Thoracic aorta (tissue), 2 donors: ENCODE data around the gene DYNC2LI1. TPM values are rescaled to one million over a fixed set of nuclear protein-coding genes. Genes with fewer than 3 reads are reported as not detected.

Source experiments
- ATAC-seq: fragments of 150-250 bp; one replicate; pipeline ENCODE4 v1.8.0; 2017; ENCODE audit warnings: low read depth; ENCODE audit not compliant: insufficient number of reproducible peaks, low FRiP score
- DNase-seq: peaks from one replicate; pipeline ENCODE4 v3.0.0-alpha.2; 2020; ENCODE audit warnings: low spot score
- H3K27ac ChIP-seq, 2 donors: fragments of 200-600 bp; sonication (generic); 1 replicate in 1 of 2; 2 replicates in 1 of 2; pipeline ENCODE4 v1.5.1; 2016; ENCODE audit warnings: mild to moderate bottlenecking in 2 of 2, moderate library complexity in 2 of 2
- H3K27me3 ChIP-seq: fragments of 200-600 bp; sonication (generic); replicated peaks from 2 replicates; pipeline ENCODE4 v1.6.0; 2016; ENCODE audit warnings: mild to moderate bottlenecking; ENCODE audit not compliant: insufficient read depth
- H3K36me3 ChIP-seq: fragments of 200-600 bp; sonication (generic); one replicate; pipeline ENCODE4 v1.5.1; 2016
- H3K4me1 ChIP-seq, 2 donors: fragments of 200-600 bp; sonication (generic); 1 replicate in 1 of 2; 2 replicates in 1 of 2; pipeline versions ENCODE4 v1.5.1 to v1.6.0; 2016; ENCODE audit warnings: low read depth in 2 of 2, mild to moderate bottlenecking in 1 of 2; ENCODE audit not compliant: control insufficient read depth in 1 of 2
- H3K4me3 ChIP-seq: fragments of 200-600 bp; sonication (generic); 2 replicates; pipeline ENCODE4 v1.5.1; 2016; ENCODE audit warnings: mild to moderate bottlenecking
- H3K9me3 ChIP-seq: fragments of 200-600 bp; sonication (generic); 2 replicates; pipeline ENCODE4 v1.5.1; 2016
- total RNA-seq, 2 donors: library from RNA; depleted of rRNA; stranded (reverse); fragments of >200 nt; gene quantifications; one replicate each; pipeline versions ENCODE4 v1.1.0 to v1.2.3, GENCODE V29; 2016
- TF ChIP-seq, protein P1 (sequence below): fragments of 200-600 bp; sonication (generic); IDR thresholded peaks from one replicate; pipeline ENCODE4 v1.5.1; 2019; ENCODE audit warnings: antibody characterized with exemption

The DYNC2LI1 gene
- total RNA-seq, 2 donors from 2014 or later, result 32.9 to 41.6 TPM

DNA sequence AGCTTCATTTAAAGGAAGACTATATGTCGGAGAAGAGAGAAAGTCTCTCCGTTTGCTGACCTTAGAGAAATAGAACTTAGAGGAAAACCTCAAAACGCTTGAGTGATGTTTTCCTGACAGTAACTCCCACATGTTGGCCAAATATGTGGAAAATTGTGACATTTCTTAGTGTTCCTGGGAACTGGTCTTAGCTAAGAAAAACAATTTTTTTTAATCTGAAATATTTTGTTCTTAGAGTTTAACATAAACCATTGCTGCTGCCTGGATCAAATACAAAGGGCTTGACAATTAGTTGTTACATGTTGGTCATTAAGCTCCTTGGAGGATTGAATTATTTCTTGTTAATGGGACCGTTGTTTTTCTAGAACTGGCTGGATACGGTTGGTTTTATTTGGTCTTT is 16.3 kb downstream of the DYNC2LI1 start:
- Histone ChIP-seq H3K4me1 (peaks cover 0 to 3% of the 10 kb centered on the region in 2 donors), H3K27ac (peak overlapping the region in 1 of 2 donors; percentile 28), H3K36me3 (no peaks in the 10 kb centered on the region), H3K9me3 (no peaks in the 10 kb centered on the region), H3K27me3 (no peaks in the 10 kb centered on the region), H3K4me3 (peak overlapping the region; percentile 14)
- DNase-seq, result no peak
- TF ChIP-seq, protein P1, sequence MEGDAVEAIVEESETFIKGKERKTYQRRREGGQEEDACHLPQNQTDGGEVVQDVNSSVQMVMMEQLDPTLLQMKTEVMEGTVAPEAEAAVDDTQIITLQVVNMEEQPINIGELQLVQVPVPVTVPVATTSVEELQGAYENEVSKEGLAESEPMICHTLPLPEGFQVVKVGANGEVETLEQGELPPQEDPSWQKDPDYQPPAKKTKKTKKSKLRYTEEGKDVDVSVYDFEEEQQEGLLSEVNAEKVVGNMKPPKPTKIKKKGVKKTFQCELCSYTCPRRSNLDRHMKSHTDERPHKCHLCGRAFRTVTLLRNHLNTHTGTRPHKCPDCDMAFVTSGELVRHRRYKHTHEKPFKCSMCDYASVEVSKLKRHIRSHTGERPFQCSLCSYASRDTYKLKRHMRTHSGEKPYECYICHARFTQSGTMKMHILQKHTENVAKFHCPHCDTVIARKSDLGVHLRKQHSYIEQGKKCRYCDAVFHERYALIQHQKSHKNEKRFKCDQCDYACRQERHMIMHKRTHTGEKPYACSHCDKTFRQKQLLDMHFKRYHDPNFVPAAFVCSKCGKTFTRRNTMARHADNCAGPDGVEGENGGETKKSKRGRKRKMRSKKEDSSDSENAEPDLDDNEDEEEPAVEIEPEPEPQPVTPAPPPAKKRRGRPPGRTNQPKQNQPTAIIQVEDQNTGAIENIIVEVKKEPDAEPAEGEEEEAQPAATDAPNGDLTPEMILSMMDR, result no peak
- ATAC-seq, result no peak

DNA sequence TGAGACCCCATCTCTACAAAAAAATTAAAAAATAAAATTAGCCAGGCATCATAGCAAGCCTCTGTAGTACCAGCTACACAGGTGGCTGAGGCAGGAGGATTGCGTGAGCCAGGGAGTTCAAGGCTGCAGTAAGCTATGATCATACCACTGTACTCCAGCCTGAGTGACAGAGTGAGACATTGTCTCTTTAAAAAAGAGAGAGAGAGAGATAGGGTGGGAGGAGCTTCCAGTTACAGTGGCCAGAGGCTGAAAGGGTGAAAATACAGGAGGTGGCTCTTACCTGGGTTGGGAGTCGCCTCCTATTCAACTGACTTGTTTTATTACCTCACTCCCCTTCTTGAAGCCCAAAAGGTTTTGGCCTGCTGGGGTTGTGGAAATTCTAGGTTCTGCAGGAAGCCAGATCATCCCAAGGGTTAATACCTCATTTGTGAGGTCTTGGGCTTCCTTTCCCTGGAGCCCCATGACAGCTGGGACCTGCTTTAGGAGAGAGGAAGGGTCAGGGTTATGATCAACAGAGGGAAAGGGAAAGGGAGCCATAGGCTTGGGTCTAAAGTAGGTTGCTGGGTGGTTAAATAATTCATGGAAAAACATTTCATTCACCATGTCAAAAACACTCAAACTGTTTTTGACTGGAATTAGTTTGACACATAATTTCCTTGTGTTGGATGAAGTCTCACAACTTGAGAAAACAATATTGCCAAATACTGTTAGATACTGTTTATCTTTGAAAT is 17.4 kb downstream of the DYNC2LI1 start:
- no peaks in the 10 kb centered on the region for H3K27me3 ChIP-seq
- H3K9me3 ChIP-seq, result no peaks in the 10 kb centered on the region
- ATAC-seq (no peak), DNase-seq (no peak)
- no peak overlapping the region for H3K4me3 ChIP-seq
- H3K4me1 ChIP-seq, result peaks cover 0 to 3% of the 10 kb centered on the region in 2 donors
- TF ChIP-seq, protein P1, result no peak
- H3K36me3 ChIP-seq, result no peaks in the 10 kb centered on the region
- H3K27ac ChIP-seq, result no peak overlapping the region

DNA sequence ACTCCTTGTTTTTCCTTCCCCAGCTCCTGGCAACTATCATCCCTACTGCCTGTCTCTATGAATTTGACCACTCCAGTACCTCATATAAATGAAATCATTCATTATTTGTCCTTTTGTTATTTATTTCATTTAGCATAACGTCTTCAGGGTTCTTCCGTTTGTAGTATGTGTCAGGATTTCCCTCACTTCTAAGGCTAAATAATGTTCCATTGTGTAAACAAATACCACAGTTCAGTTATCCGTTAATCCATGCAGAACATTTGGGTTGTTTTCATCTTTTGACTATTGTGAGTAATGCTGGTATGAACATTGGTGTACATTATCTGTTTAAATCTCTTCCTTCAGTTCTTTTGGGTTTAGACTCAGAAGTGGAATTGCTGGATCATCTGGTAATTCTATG is 18.8 kb downstream of the DYNC2LI1 start:
- Histone ChIP-seq H3K36me3 (peaks cover 8% of the 10 kb centered on the region), H3K27me3 (no peaks in the 10 kb centered on the region), H3K27ac (no peak overlapping the region), H3K9me3 (no peaks in the 10 kb centered on the region), H3K4me3 (no peak overlapping the region), H3K4me1 (peaks cover 0 to 3% of the 10 kb centered on the region in 2 donors)
- ATAC-seq (no peak), DNase-seq (no peak)
- TF ChIP-seq, protein P1, result no peak

DNA sequence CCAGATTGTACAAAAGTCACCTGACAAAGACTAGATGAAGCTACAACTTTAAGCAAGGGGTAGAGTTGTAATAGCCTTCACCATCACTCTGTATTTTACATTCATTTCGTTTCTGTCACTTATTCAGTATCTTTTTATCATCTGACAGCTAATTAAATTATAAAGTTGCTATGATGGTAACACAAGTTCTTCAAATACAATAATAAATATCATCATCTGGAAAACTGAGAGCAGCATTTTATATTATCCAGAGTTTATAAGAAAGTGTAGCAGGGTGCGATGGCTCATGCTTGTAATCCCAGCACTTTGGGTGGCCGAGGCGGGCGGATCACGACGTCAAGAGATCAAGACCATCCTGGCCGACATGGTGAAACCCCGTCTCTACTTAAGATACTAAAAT is 21.1 kb downstream of the DYNC2LI1 start:
- H3K27ac ChIP-seq, result no peak overlapping the region
- ATAC-seq (no peak), DNase-seq (no peak)
- H3K9me3 ChIP-seq, result no peaks in the 10 kb centered on the region
- H3K4me1 ChIP-seq, result peaks cover 0 to 3% of the 10 kb centered on the region in 2 donors
- TF ChIP-seq, protein P1, result no peak
- H3K4me3 ChIP-seq, result no peak overlapping the region
- H3K27me3 ChIP-seq, result no peaks in the 10 kb centered on the region
- H3K36me3 ChIP-seq, result peaks cover 8% of the 10 kb centered on the region

DNA sequence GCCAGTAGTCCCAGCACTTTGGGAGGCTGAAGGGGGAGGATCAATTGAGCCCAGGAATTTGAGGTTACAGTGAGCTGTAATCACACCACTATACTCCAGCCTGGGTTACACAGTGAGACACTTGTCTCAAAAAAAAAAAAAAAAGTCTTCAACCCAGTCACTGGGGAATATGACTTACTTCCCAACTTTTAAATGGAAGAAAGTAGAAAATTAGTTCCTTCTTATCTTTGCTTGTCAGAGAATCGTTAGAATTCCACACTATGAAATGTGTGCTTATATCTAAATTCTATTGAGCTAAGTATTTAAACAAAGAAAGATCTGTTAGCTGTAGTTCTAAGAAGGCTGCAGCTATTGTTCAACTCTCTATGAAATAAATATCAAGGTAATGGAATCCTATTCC is 22.4 kb downstream of the DYNC2LI1 start:
- Histone ChIP-seq H3K9me3 (no peaks in the 10 kb centered on the region), H3K4me1 (peaks cover 0 to 2% of the 10 kb centered on the region in 2 donors), H3K27ac (no peak overlapping the region), H3K4me3 (no peak overlapping the region), H3K27me3 (no peaks in the 10 kb centered on the region), H3K36me3 (peaks cover 8% of the 10 kb centered on the region)
- DNase-seq (no peak), ATAC-seq (no peak)
- TF ChIP-seq, protein P1, result no peak
